H9 (cell line): Measurements from ENCODE around the gene GPX2. TPM values are rescaled to one million over a fixed set of nuclear protein-coding genes. Genes with fewer than 3 reads are reported as not detected.

ENCODE experiments used
- DNase-seq: peaks from one replicate; pipeline ENCODE4 v3.0.0-alpha.2; 2017
- H2AFZ ChIP-seq: one replicate; pipeline ENCODE4 v1.6.1; 2013; ENCODE audit warnings: mild to moderate bottlenecking, low read length, control low read depth, moderate library complexity
- H2AK5ac ChIP-seq: 2 replicates; pipeline ENCODE4 v1.6.1; 2013; ENCODE audit warnings: low read length, control low read depth, mixed read lengths; ENCODE audit not compliant: insufficient read length
- H2BK120ac ChIP-seq: one replicate; pipeline ENCODE4 v1.6.1; 2013; ENCODE audit warnings: low read depth, mild to moderate bottlenecking, low read length, control low read depth, inconsistent platforms; ENCODE audit not compliant: poor library complexity, severe bottlenecking
- H2BK12ac ChIP-seq: 2 replicates; pipeline ENCODE4 v1.6.1; 2013; ENCODE audit warnings: low read length, control low read depth, mixed read lengths, low read depth; ENCODE audit not compliant: insufficient read length
- H2BK15ac ChIP-seq: 2 replicates; pipeline ENCODE4 v1.6.1; 2013; ENCODE audit warnings: low read depth, low read length, control low read depth
- H2BK20ac ChIP-seq: one replicate; pipeline ENCODE4 v1.6.1; 2013; ENCODE audit warnings: low read depth, mild to moderate bottlenecking, low read length, control low read depth, inconsistent platforms; ENCODE audit not compliant: poor library complexity, severe bottlenecking
- H2BK5ac ChIP-seq: 2 replicates; pipeline ENCODE4 v1.6.1; 2013; ENCODE audit warnings: low read length, control low read depth, mixed read lengths; ENCODE audit not compliant: insufficient read length
- H3K14ac ChIP-seq: 2 replicates; pipeline ENCODE4 v1.6.1; 2013; ENCODE audit warnings: low read length, control low read depth; ENCODE audit not compliant: insufficient read depth
- H3K18ac ChIP-seq: 2 replicates; pipeline ENCODE4 v1.6.1; 2013; ENCODE audit warnings: low read depth, mild to moderate bottlenecking, mixed read lengths, low read length, control low read depth; ENCODE audit not compliant: insufficient read length
- H3K23ac ChIP-seq: 2 replicates; pipeline ENCODE4 v1.6.1; 2013; ENCODE audit warnings: low read length, control low read depth, mixed read lengths, low read depth; ENCODE audit not compliant: insufficient read length
- H3K23me2 ChIP-seq: 2 replicates; pipeline ENCODE4 v1.6.1; 2013; ENCODE audit warnings: low read depth, mild to moderate bottlenecking, mixed read lengths, low read length, control low read depth; ENCODE audit not compliant: insufficient read length, poor library complexity, severe bottlenecking
- H3K27ac ChIP-seq: 2 replicates; pipeline ENCODE4 v1.5.1; 2013; ENCODE audit warnings: low read length, control low read depth, mixed read lengths, low read depth; ENCODE audit not compliant: insufficient read length
- H3K27me3 ChIP-seq: 2 replicates; pipeline ENCODE4 v1.6.1; 2013; ENCODE audit warnings: low read length, control low read depth, inconsistent platforms; ENCODE audit not compliant: insufficient read depth
- H3K4ac ChIP-seq: 2 replicates; pipeline ENCODE4 v1.6.1; 2013; ENCODE audit warnings: low read depth, mild to moderate bottlenecking, control low read depth, inconsistent platforms, low read length, moderate library complexity
- H3K4me1 ChIP-seq: 2 replicates; pipeline ENCODE4 v1.6.1; 2013; ENCODE audit warnings: low read length, control low read depth, inconsistent platforms; ENCODE audit not compliant: insufficient read depth
- H3K4me2 ChIP-seq: 2 replicates; pipeline ENCODE4 v1.6.1; 2013; ENCODE audit warnings: low read length, control low read depth, mixed read lengths; ENCODE audit not compliant: insufficient read length, insufficient read depth
- H3K56ac ChIP-seq: 2 replicates; pipeline ENCODE4 v1.6.1; 2013; ENCODE audit warnings: low read depth, mild to moderate bottlenecking, mixed read lengths, low read length, control low read depth; ENCODE audit not compliant: insufficient read length
- H3K79me1 ChIP-seq: 2 replicates; pipeline ENCODE4 v1.6.1; 2013; ENCODE audit warnings: low read depth, mild to moderate bottlenecking, moderate library complexity, low read length, control low read depth, inconsistent platforms; ENCODE audit not compliant: insufficient read depth, poor library complexity, severe bottlenecking
- H3K79me2 ChIP-seq: 2 replicates; pipeline ENCODE4 v1.6.1; 2013; ENCODE audit warnings: low read length, control low read depth, inconsistent platforms; ENCODE audit not compliant: insufficient read depth
- H3K9ac ChIP-seq: 2 replicates; pipeline ENCODE4 v1.6.1; 2013; ENCODE audit warnings: low read length, control low read depth, mixed read lengths; ENCODE audit not compliant: insufficient read length; ENCODE audit errors: extremely low read depth
- H3K9me3 ChIP-seq: one replicate; pipeline ENCODE4 v1.6.1; 2013; ENCODE audit warnings: low read depth, low read length, inconsistent platforms; ENCODE audit not compliant: control insufficient read depth
- H3T11ph ChIP-seq: one replicate; pipeline ENCODE4 v1.6.1; 2013; ENCODE audit warnings: mild to moderate bottlenecking, low read length, control low read depth, inconsistent platforms
- H4K20me1 ChIP-seq: one replicate; pipeline ENCODE4 v1.6.1; 2013; ENCODE audit not compliant: control insufficient read depth, insufficient read length, insufficient read depth
- H4K5ac ChIP-seq: 2 replicates; pipeline ENCODE4 v1.6.1; 2013; ENCODE audit warnings: low read depth, mild to moderate bottlenecking, mixed read lengths, low read length, control low read depth; ENCODE audit not compliant: insufficient read length
- H4K8ac ChIP-seq: replicated peaks from 2 replicates; pipeline ENCODE4 v1.6.1; 2013; ENCODE audit warnings: low read length, control low read depth, mixed read lengths, low read depth; ENCODE audit not compliant: insufficient read length
- H4K91ac ChIP-seq: 2 replicates; pipeline ENCODE4 v1.6.1; 2013; ENCODE audit warnings: low read depth, mild to moderate bottlenecking, moderate library complexity, mixed read lengths, low read length, control low read depth; ENCODE audit not compliant: insufficient read length
- H3K27ac Mint-ChIP-seq, 3 experiments: 2 replicates in 2 of 3; 3 replicates in 1 of 3; pipeline ENCODE4 v1.8.0; 2020 to 2021; ENCODE audit warnings: mixed read lengths in 3 of 3, mild to moderate bottlenecking in 1 of 3, moderate library complexity in 1 of 3
- H3K27me3 Mint-ChIP-seq: 2 replicates; pipeline ENCODE4 v1.8.0; 2021; ENCODE audit warnings: low read depth, mild to moderate bottlenecking, moderate library complexity, mixed read lengths
- H3K36me3 Mint-ChIP-seq, 3 experiments: 2 replicates in 2 of 3; 3 replicates in 1 of 3; pipeline ENCODE4 v1.8.0; 2020 to 2021; ENCODE audit warnings: low read depth in 3 of 3, mixed read lengths in 3 of 3; ENCODE audit not compliant: insufficient read depth in 1 of 3
- H3K4me1 Mint-ChIP-seq, 2 experiments: 2 replicates each; pipeline ENCODE4 v1.8.0; 2020; ENCODE audit warnings: mixed read lengths in 2 of 2
- H3K4me3 Mint-ChIP-seq, 2 experiments: 2 replicates in 1 of 2; 3 replicates in 1 of 2; pipeline ENCODE4 v1.8.0; 2020 to 2021; ENCODE audit warnings: mild to moderate bottlenecking in 2 of 2, mixed read lengths in 2 of 2, moderate library complexity in 1 of 2
- H3K9me3 Mint-ChIP-seq, 2 experiments: 2 replicates in 1 of 2; 3 replicates in 1 of 2; pipeline ENCODE4 v1.8.0; 2020; ENCODE audit warnings: mild to moderate bottlenecking in 2 of 2, mixed read lengths in 2 of 2, moderate library complexity in 1 of 2
- WGBS: extraction: QIAGEN DNeasy Blood & Tissue Kit; methylation state at CpG from one replicate; pipeline ENCODE4 v1.1.7; 2013; ENCODE audit warnings: missing lambda C conversion rate, low lambda C conversion rate, mixed read lengths; ENCODE audit not compliant: insufficient read length; ENCODE audit errors: extremely low coverage; 5-methylcytosine and 5-hydroxymethylcytosine counted together
- total RNA-seq: library from RNA; stranded (reverse); gene quantifications from 2 replicates; pipeline ENCODE4 v1.2.1, GENCODE V29; 2021
- TF ChIP-seq, protein P1 (sequence below): fragments of 200-600 bp; sonication (generic); conservative IDR thresholded peaks from 3 replicates; pipeline ENCODE4 v1.8.0; 2021; ENCODE audit warnings: antibody characterized with exemption, mild to moderate bottlenecking

Gene GPX2
- total RNA-seq, 1 experiment from 2014 or later = 0.79 TPM

DNA sequence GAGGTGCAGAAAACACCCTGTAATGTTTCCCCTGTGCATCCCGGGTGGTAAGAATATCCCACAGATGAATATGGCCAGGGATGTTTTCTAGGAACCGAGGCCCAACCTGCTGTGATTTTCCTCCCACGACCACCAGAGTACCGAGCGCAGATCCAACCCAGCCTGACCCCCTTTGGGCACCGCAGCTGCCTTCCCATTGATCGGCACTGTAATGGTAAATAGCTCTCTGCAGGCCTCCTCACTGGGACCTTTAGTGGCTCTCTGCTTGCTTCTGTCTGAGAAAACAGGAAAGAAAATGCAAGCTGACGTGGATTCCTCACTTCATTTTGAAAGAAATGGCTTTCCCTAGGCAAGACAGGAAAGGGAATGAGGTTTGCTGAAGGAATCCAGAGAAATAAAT is 32.0 kb upstream of the GPX2 start:
- Histone ChIP-seq H3K4ac (no peak overlapping the region), H4K91ac (no peak overlapping the region), H3K27ac (peak overlapping the region; percentile 86), H4K8ac (no peak overlapping the region), H3K4me1 (peaks cover 19% of the 10 kb centered on the region; the same call in 1 of the 2 replicates), H3K27me3 (no peaks in the 10 kb centered on the region), H3K4me2 (peak overlapping the region; percentile 8), H4K5ac (no peak overlapping the region), H3K9me3 (no peaks in the 10 kb centered on the region), H4K20me1 (no peaks in the 10 kb centered on the region), H3K9ac (no peak overlapping the region), H3K23me2 (no peaks in the 10 kb centered on the region), H3T11ph (no peak overlapping the region), H2BK20ac (no peak overlapping the region), H2BK5ac (no peak overlapping the region), H3K56ac (no peak overlapping the region), H3K23ac (no peak overlapping the region), H2AK5ac (no peak overlapping the region), H3K79me2 (no peaks in the 10 kb centered on the region; the same call in 1 of the 2 replicates), H2BK12ac (no peak overlapping the region), H3K79me1 (no peaks in the 10 kb centered on the region), H3K14ac (no peak overlapping the region), H2BK15ac (no peak overlapping the region), H2AFZ (no peak overlapping the region), H2BK120ac (no peak overlapping the region), H3K18ac (no peak overlapping the region)
- TF ChIP-seq, protein P1, sequence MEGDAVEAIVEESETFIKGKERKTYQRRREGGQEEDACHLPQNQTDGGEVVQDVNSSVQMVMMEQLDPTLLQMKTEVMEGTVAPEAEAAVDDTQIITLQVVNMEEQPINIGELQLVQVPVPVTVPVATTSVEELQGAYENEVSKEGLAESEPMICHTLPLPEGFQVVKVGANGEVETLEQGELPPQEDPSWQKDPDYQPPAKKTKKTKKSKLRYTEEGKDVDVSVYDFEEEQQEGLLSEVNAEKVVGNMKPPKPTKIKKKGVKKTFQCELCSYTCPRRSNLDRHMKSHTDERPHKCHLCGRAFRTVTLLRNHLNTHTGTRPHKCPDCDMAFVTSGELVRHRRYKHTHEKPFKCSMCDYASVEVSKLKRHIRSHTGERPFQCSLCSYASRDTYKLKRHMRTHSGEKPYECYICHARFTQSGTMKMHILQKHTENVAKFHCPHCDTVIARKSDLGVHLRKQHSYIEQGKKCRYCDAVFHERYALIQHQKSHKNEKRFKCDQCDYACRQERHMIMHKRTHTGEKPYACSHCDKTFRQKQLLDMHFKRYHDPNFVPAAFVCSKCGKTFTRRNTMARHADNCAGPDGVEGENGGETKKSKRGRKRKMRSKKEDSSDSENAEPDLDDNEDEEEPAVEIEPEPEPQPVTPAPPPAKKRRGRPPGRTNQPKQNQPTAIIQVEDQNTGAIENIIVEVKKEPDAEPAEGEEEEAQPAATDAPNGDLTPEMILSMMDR = no peak
- Mint-ChIP-seq H3K36me3 (0 out of 7 replicates have a peak, but pooled peaks cover 0 to 2% (median 0%) of the 10 kb centered on the region in 3 experiments), H3K27ac (peak overlapping the region; percentile 79 to 93 (median 91); a peak in 6 of 7 replicates), H3K4me3 (peak overlapping the region; percentile 28 to 33; a peak in 3 of 5 replicates), H3K4me1 (peaks cover 47 to 59% of the 10 kb centered on the region in 2 experiments), H3K27me3 (peaks cover 32% of the 10 kb centered on the region), H3K9me3 (no peaks in the 10 kb centered on the region)
- DNase-seq = peak; percentile 79
- WGBS = no CpG with 5 or more reads among the region's 8 CpGs
